Activated naive CD4-positive, alpha-beta T cell treated with anti-CD3 and anti-CD28 coated beads, Interleukin-2, amount 10 ng/mL, durations not matched to agents 5 hours and 36 hours (primary cell): Measurements from ENCODE around the gene PGAP6. TPM values are rescaled to one million over a fixed set of nuclear protein-coding genes. Genes with fewer than 3 reads are reported as not detected.

ENCODE experiments used
- total RNA-seq, 2 experiments: library from RNA; stranded (reverse); gene quantifications; one replicate each; pipeline ENCODE4 v1.2.3, GENCODE V29; 2021

The PGAP6 gene
- 10 to 100 TPM; 79.5 to 81.5 TPM for total RNA-seq

GRCh38 chr16:381789-382717 lies at the start of gene PGAP6:
Gene PGAP6 (minus strand): TSS chr16:381978. CDS start chr16:381821, 157 bp downstream.

GRCh38 chr16:425082-425718 lies 43.4 kb upstream of the PGAP6 start, which contains the start of gene RAB11FIP3:
Gene RAB11FIP3 (plus strand): TSS chr16:425649. CDS start chr16:426007, 358 bp downstream.

GRCh38 chr16:401468-402348 lies 19.9 kb upstream of the PGAP6 start, which contains the start of gene DECR2:
Gene DECR2 (plus strand): TSS chr16:401885. CDS start chr16:401964, 79 bp downstream.

GRCh38 chr16:397135-397661 lies 15.4 kb upstream of the PGAP6 start, which contains the start of gene NME4:
Gene NME4 (plus strand): TSS chr16:397199. CDS start chr16:397223, 24 bp downstream.

GRCh38 chr16:370443-370842 lies 11.3 kb downstream of the PGAP6 start, which contains the start of gene MRPL28:
Gene MRPL28 (minus strand): TSS chr16:370538. CDS start chr16:370218, 320 bp downstream.

GRCh38 chr16:352547-353403 lies 29.0 kb downstream of the PGAP6 start, which contains the start of gene AXIN1:
Gene AXIN1 (minus strand): TSS chr16:352723. CDS start chr16:347025, 5,698 bp downstream.

Other genes starting within 250 kb of the PGAP6 start
- 10 to 100 TPM; 33.7 to 35.3 TPM for gene NPRL3, start 243.3 kb downstream of the PGAP6 start, total RNA-seq
- gene HBZ, start 229.3 kb downstream of the PGAP6 start, total RNA-seq = not detected
- gene HBM, start 216.0 kb downstream of the PGAP6 start, total RNA-seq = not detected
- not detected for gene HBA2, start 209.1 kb downstream of the PGAP6 start, total RNA-seq
- gene HBA1, start 205.3 kb downstream of the PGAP6 start, total RNA-seq = not detected
- gene HBQ1, start 201.5 kb downstream of the PGAP6 start, total RNA-seq = not detected
- 10 to 100 TPM; 66.4 to 67.5 TPM for gene LUC7L, start 152.5 kb downstream of the PGAP6 start, total RNA-seq
- gene FAM234A, start 147.2 kb downstream of the PGAP6 start, total RNA-seq = 10 to 100 TPM; 28.8 to 29.6 TPM
- gene RGS11, start 106.0 kb downstream of the PGAP6 start, total RNA-seq = not detected
- not detected for gene ARHGDIG, start 101.4 kb downstream of the PGAP6 start, total RNA-seq
- gene PDIA2, start 98.8 kb downstream of the PGAP6 start, total RNA-seq = not detected
- gene AXIN1, start 29.3 kb downstream of the PGAP6 start, total RNA-seq = 10 to 100 TPM; 27.4 to 29.2 TPM
- gene MRPL28, start 11.4 kb downstream of the PGAP6 start, total RNA-seq = 10 to 100 TPM; 53.4 to 56.3 TPM
- gene NME4, start 15.2 kb upstream of the PGAP6 start, total RNA-seq = 10 to 100 TPM; 40.7 to 43.4 TPM
- 1 to 10 TPM; 5.0 to 6.0 TPM for gene DECR2, start 19.9 kb upstream of the PGAP6 start, total RNA-seq
- 10 to 100 TPM; 22.0 to 24.6 TPM for gene RAB11FIP3, start 43.7 kb upstream of the PGAP6 start, total RNA-seq
- gene CAPN15, start 145.7 kb upstream of the PGAP6 start, total RNA-seq = 10 to 100 TPM; 71.0 to 71.8 TPM
- not detected for gene PRR35, start 178.4 kb upstream of the PGAP6 start, total RNA-seq
- gene NHLRC4, start 185.0 kb upstream of the PGAP6 start, total RNA-seq = 1 to 10 TPM; 4.6 to 4.7 TPM
- 10 to 100 TPM; 32.9 to 36.8 TPM for gene PIGQ, start 188.0 kb upstream of the PGAP6 start, total RNA-seq
- gene RAB40C, start 208.1 kb upstream of the PGAP6 start, total RNA-seq = 10 to 100 TPM; 12.7 to 14.1 TPM
- under 1 TPM; 0.33 to 0.36 TPM for gene WFIKKN1, start 249.0 kb upstream of the PGAP6 start, total RNA-seq